CD14-positive monocyte (primary cell): ENCODE measurements around the gene PVALEF. TPM values are rescaled to one million over a fixed set of nuclear protein-coding genes. Genes with fewer than 3 reads are reported as not detected.
A peak's percentile ranks its signal among the peaks of the same experiment; 100 is the strongest.

Experiments used
- DNase-seq, 3 donors: peaks; one replicate each; pipeline ENCODE4 v3.0.0-alpha.2; 2011 to 2022
- H2AFZ ChIP-seq: 2 replicates; pipeline ENCODE4 v1.6.0; 2012; ENCODE audit warnings: mild to moderate bottlenecking, low read depth, low read length, inconsistent platforms; ENCODE audit not compliant: insufficient read depth, poor library complexity, severe bottlenecking
- H3K27ac ChIP-seq, 2 donors: 1 replicate in 1 of 2; 2 replicates in 1 of 2; pipeline ENCODE4 v1.5.1; 2012 to 2013; ENCODE audit warnings: low read length in 2 of 2, control low read depth in 1 of 2, inconsistent platforms in 1 of 2, low read depth in 1 of 2, mild to moderate bottlenecking in 1 of 2
- H3K27me3 ChIP-seq, 2 donors: one replicate each; pipeline versions ENCODE4 v1.6.0 to v1.6.1; 2011 to 2013; ENCODE audit warnings: low read length in 2 of 2; ENCODE audit not compliant: control insufficient read depth in 2 of 2, insufficient read depth in 2 of 2
- H3K36me3 ChIP-seq, 2 donors: replicated peaks in 1 of 2; 1 replicate in 1 of 2; 2 replicates in 1 of 2; pipeline versions ENCODE4 v1.5.1 to v1.6.1; 2012 to 2013; ENCODE audit warnings: low read length in 2 of 2, control low read depth in 1 of 2, inconsistent platforms in 1 of 2, mild to moderate bottlenecking in 1 of 2; ENCODE audit not compliant: insufficient read depth in 2 of 2, control insufficient read depth in 1 of 2
- H3K4me1 ChIP-seq, 2 donors: 1 replicate in 1 of 2; 2 replicates in 1 of 2; pipeline versions ENCODE4 v1.5.1 to v1.6.1; 2012 to 2013; ENCODE audit warnings: low read length in 2 of 2, control low read depth in 1 of 2, inconsistent platforms in 1 of 2, mild to moderate bottlenecking in 1 of 2, moderate library complexity in 1 of 2; ENCODE audit not compliant: insufficient read depth in 2 of 2, control insufficient read depth in 1 of 2
- H3K4me2 ChIP-seq: replicated peaks from 2 replicates; pipeline ENCODE3; 2012; ENCODE audit warnings: low read length, moderate library complexity, mild to moderate bottlenecking; ENCODE audit not compliant: poor library complexity, severe bottlenecking; ENCODE audit errors: extremely low read depth
- H3K4me3 ChIP-seq, 3 experiments: fragments of 200-600 bp in 1 of 3; sonication (generic) in 1 of 3; replicated peaks in 1 of 3; 1 replicate in 2 of 3; 2 replicates in 1 of 3; pipeline ENCODE4 v1.5.1; 2011 to 2013; ENCODE audit warnings: low read length in 3 of 3, mild to moderate bottlenecking in 3 of 3, control low read depth in 2 of 3, low read depth in 2 of 3, inconsistent platforms in 1 of 3, moderate library complexity in 1 of 3
- H3K79me2 ChIP-seq: 2 replicates; pipeline ENCODE4 v1.6.0; 2012; ENCODE audit warnings: mild to moderate bottlenecking, control low read depth, inconsistent platforms, low read length, moderate library complexity; ENCODE audit not compliant: insufficient read depth
- H3K9ac ChIP-seq: 2 replicates; pipeline ENCODE4 v1.6.0; 2017; ENCODE audit warnings: low read length, mild to moderate bottlenecking; ENCODE audit not compliant: insufficient read depth, poor library complexity, severe bottlenecking
- H3K9me3 ChIP-seq, 2 donors: replicated peaks in 1 of 2; 1 replicate in 1 of 2; 2 replicates in 1 of 2; pipeline versions ENCODE4 v1.5.1 to v1.6.1; 2012 to 2013; ENCODE audit warnings: low read length in 2 of 2, control low read depth in 1 of 2; ENCODE audit not compliant: control insufficient read depth in 1 of 2, insufficient read depth in 1 of 2
- H4K20me1 ChIP-seq: 2 replicates; pipeline ENCODE4 v1.6.0; 2012; ENCODE audit warnings: mild to moderate bottlenecking, low read length, control low read depth, moderate library complexity; ENCODE audit not compliant: insufficient read depth
- H3K27ac Mint-ChIP-seq, 7 donors: one replicate each; pipeline ENCODE4 v1.8.0; 2020; ENCODE audit warnings: mild to moderate bottlenecking in 7 of 7, mixed read lengths in 7 of 7, moderate library complexity in 6 of 7, inconsistent platforms in 2 of 7
- H3K27me3 Mint-ChIP-seq, 3 donors: one replicate each; pipeline ENCODE4 v1.8.0; 2021 to 2022; ENCODE audit warnings: low read depth in 3 of 3, mild to moderate bottlenecking in 3 of 3, mixed read lengths in 3 of 3, moderate library complexity in 3 of 3, inconsistent platforms in 1 of 3
- H3K36me3 Mint-ChIP-seq, 2 donors: one replicate each; pipeline ENCODE4 v1.8.0; 2020; ENCODE audit warnings: mixed read lengths in 2 of 2, inconsistent platforms in 1 of 2, mild to moderate bottlenecking in 1 of 2
- H3K4me1 Mint-ChIP-seq: one replicate; pipeline ENCODE4 v1.8.0; 2020; ENCODE audit warnings: mild to moderate bottlenecking, mixed read lengths
- H3K4me3 Mint-ChIP-seq, 2 donors: one replicate each; pipeline ENCODE4 v1.8.0; 2020; ENCODE audit warnings: mild to moderate bottlenecking in 2 of 2, mixed read lengths in 2 of 2, moderate library complexity in 1 of 2
- H3K9me3 Mint-ChIP-seq, 7 donors: one replicate each; pipeline ENCODE4 v1.8.0; 2020 to 2022; ENCODE audit warnings: mixed read lengths in 7 of 7, mild to moderate bottlenecking in 6 of 7, moderate library complexity in 6 of 7, inconsistent platforms in 2 of 7
- WGBS: methylation state at CpG from one replicate; pipeline ENCODE4 v1.1.5; 2013; ENCODE audit warnings: missing lambda C conversion rate; ENCODE audit not compliant: insufficient coverage; 5-methylcytosine and 5-hydroxymethylcytosine counted together
- intact Hi-C, 2 donors: fragments of 100-400 bp; cut with micrococcal nuclease; formaldehyde crosslinking; loops; one replicate each; pipeline versions ENCODE4 v1.15.0 to v1.15.1; 2023
- polyA plus RNA-seq, 3 donors: library from polyadenylated mRNA; depleted of rRNA in 1 of 3; unstranded in 2 of 3; stranded (reverse) in 1 of 3; fragments of 300-500 nt in 2 of 3; fragments of >200 nt in 1 of 3; fragmentation: Illumina TruSeq in 2 of 3; gene quantifications; 1 replicate in 2 of 3; 2 replicates in 1 of 3; pipeline ENCODE4 v1.2.3, GENCODE V29; 2012 to 2021
- TF ChIP-seq, protein P1 (sequence below): fragments of 200-600 bp; IDR thresholded peaks from one replicate; pipeline ENCODE4 v1.8.0; 2022; ENCODE audit warnings: antibody characterized with exemption, mild to moderate bottlenecking

Gene PVALEF
- polyA plus RNA-seq, 3 donors, result not detected

DNA sequence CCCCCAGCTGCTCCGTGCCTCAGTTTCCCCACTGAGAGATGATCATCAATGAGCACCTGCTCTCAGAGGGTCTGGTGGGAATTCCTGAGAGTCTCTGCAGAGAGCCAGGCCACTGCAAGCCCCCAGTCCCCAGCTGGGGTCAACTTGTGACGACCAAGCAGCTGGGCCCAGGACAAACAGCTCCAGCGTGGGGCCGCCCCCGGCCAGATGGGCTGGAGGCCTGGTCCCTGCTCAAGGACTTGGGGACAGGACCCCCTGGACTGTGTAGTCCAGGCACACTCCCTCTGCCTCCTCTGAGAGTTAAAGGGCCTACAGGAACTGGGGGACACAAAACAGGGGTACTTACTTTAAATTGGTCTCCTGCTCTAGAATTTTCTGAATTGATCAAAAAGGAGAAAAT is 17.3 kb downstream of the PVALEF start:
- H3K4me3 Mint-ChIP-seq, result no peak overlapping the region
- H3K4me1 Mint-ChIP-seq, result peaks cover 2% of the 10 kb centered on the region
- H3K4me3 ChIP-seq, result no peak overlapping the region
- no peaks in the 10 kb centered on the region for H4K20me1 ChIP-seq
- H3K4me2 ChIP-seq, result no peak overlapping the region
- no peak overlapping the region for H2AFZ ChIP-seq
- TF ChIP-seq, protein P1, sequence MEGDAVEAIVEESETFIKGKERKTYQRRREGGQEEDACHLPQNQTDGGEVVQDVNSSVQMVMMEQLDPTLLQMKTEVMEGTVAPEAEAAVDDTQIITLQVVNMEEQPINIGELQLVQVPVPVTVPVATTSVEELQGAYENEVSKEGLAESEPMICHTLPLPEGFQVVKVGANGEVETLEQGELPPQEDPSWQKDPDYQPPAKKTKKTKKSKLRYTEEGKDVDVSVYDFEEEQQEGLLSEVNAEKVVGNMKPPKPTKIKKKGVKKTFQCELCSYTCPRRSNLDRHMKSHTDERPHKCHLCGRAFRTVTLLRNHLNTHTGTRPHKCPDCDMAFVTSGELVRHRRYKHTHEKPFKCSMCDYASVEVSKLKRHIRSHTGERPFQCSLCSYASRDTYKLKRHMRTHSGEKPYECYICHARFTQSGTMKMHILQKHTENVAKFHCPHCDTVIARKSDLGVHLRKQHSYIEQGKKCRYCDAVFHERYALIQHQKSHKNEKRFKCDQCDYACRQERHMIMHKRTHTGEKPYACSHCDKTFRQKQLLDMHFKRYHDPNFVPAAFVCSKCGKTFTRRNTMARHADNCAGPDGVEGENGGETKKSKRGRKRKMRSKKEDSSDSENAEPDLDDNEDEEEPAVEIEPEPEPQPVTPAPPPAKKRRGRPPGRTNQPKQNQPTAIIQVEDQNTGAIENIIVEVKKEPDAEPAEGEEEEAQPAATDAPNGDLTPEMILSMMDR, result no peak
- H3K27me3 ChIP-seq, result peaks cover 0 to 20% of the 10 kb centered on the region in 2 donors
- peak overlapping the region in 1 of 7 donors; percentile 42 for H3K27ac Mint-ChIP-seq
- 98% methylated on average over 4 of the region's 5 CpGs for WGBS
- peaks cover 0 to 3% of the 10 kb centered on the region in 2 donors for H3K9me3 ChIP-seq
- H3K4me1 ChIP-seq, result no peaks in the 10 kb centered on the region
- DNase-seq, result no peak
- intact Hi-C loops, result no loop called here
- H3K9ac ChIP-seq, result no peak overlapping the region
- no peaks in the 10 kb centered on the region for H3K79me2 ChIP-seq
- H3K36me3 Mint-ChIP-seq, result no peaks in the 10 kb centered on the region
- H3K27ac ChIP-seq, result no peak overlapping the region
- H3K27me3 Mint-ChIP-seq, result peaks cover 13 to 29% (median 17%) of the 10 kb centered on the region in 3 donors
- H3K9me3 Mint-ChIP-seq, result peaks cover 0 to 7% (median 0%) of the 10 kb centered on the region in 7 donors
- no peaks in the 10 kb centered on the region for H3K36me3 ChIP-seq

GRCh38 chr17:81183316-81183715 is 18.0 kb downstream of the PVALEF start:
- peaks cover 13 to 29% (median 17%) of the 10 kb centered on the region in 3 donors for H3K27me3 Mint-ChIP-seq
- intact Hi-C loops, result no loop called here
- WGBS, result 92% methylated on average over 9 of the region's 10 CpGs
- Histone ChIP-seq H3K79me2 (no peaks in the 10 kb centered on the region), H3K36me3 (no peaks in the 10 kb centered on the region), H3K9me3 (peaks cover 0 to 3% of the 10 kb centered on the region in 2 donors), H2AFZ (no peak overlapping the region), H3K27me3 (peaks cover 0 to 20% of the 10 kb centered on the region in 2 donors), H3K27ac (no peak overlapping the region), H4K20me1 (no peaks in the 10 kb centered on the region), H3K4me2 (no peak overlapping the region), H3K4me3 (no peak overlapping the region), H3K9ac (no peak overlapping the region), H3K4me1 (no peaks in the 10 kb centered on the region)
- peaks cover 0 to 7% (median 0%) of the 10 kb centered on the region in 7 donors for H3K9me3 Mint-ChIP-seq
- no peaks in the 10 kb centered on the region for H3K36me3 Mint-ChIP-seq
- no peak overlapping the region for H3K4me3 Mint-ChIP-seq
- TF ChIP-seq, protein P1, result no peak
- H3K4me1 Mint-ChIP-seq, result peaks cover 2% of the 10 kb centered on the region
- DNase-seq, result no peak
- H3K27ac Mint-ChIP-seq, result peak overlapping the region in 1 of 7 donors; percentile 42
